Measurements from ENCODE around the gene MTCL3.
"Not testable (repeated sequence)": the region's sequence is repeated elsewhere in the genome, so short reads cannot be mapped to it uniquely, and the experiment has no call there.

MTCL3 gene

DNA sequence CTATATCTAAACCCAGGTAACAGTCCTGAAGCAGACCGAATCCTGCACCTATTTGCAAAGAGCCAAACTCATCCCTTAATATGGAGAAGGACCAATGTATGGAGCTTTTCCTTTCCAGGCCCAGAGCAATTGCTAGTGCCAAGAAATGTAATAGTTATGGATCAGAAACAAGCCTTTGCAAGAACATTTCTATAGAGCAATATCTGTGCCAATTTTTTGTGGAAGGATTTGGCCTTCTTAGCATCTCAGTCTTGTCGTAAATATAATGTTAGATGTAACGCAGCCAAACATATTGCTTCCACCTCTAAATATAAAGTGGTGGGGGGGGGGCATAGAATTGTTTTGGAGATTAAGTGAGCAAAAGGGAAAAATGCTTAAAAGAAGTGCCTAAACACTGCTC lies 62.7 kb downstream of the MTCL3 start:
- Histone ChIP-seq H3K9me3 (no peaks in the 10 kb centered on the region), H3K4me1 (peaks cover 14% of the 10 kb centered on the region), H3K27me3 (ENCODE audit: low read depth) (no peaks in the 10 kb centered on the region), H3K4me3 (no peak overlapping the region), H3K36me3 (replicated peaks) (no peaks in the 10 kb centered on the region)
- in situ Hi-C loops (cut with MboI; ENCODE audit: low sequenced_read_pairs) = no loop called here
- no peak for DNase-seq (ENCODE audit: low spot score in 2 of 2)

DNA sequence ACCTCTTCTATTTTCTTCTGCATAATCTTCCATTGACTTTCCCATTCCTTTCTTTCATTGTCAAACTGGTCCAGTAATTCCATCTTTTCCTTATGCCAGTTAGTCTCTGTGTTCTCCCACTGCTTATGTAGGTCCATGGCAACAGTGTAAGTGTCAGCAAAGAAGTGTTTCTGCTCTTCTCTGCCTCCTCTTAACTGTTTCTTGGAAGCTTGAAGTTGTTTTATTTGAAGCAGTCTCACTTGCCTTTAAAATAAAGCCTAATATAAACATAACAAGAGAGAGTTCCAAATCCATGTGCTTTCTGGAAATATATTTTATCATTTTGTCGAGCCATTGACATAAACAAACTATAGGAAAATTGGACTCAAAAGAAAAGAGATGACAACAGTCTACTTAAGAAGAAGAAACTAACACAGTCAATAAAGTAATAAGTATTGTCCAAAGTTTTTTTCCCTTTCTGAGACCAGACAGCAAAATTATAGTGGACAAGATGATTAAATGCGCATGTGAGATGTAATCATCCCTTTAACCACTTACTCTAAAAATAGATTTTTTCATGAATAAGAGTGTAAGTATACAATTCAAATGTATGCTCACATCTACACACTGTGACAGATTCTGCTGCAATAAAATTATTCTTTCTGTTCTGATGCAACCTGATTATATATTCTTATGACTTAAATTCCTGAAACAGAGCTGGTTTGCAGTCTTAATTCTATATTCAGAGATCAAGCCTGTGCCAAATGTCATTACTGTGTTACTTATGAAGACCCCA lies 65.1 kb downstream of the MTCL3 start:
- H3K9me3 ChIP-seq = no peaks in the 10 kb centered on the region
- H3K36me3 ChIP-seq (replicated peaks) = no peaks in the 10 kb centered on the region
- in situ Hi-C loops (cut with MboI; ENCODE audit: low sequenced_read_pairs) = no loop called here

DNA sequence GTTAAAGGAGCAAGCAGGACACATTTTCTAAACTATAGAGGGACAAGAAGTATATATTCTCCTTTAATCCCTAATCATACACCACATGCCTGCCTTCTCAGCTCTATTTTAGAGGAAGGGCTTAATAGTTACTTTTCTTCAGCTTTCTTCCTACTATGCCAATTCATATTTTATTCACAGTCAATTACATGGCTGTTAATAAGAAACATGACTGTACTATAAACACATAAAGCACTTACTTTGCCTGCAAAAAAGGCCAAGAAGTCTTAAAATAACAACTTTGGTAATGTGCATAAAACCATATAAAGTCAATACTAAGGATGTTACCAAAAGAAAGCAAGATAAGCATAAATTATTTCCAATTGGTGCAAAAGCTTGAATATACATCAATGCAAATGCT lies 66.3 kb downstream of the MTCL3 start:
- no peak for DNase-seq (ENCODE audit: low spot score in 2 of 2)
- Histone ChIP-seq H3K36me3 (replicated peaks) (no peaks in the 10 kb centered on the region), H3K27me3 (ENCODE audit: low read depth) (no peaks in the 10 kb centered on the region), H3K4me1 (peaks cover 7% of the 10 kb centered on the region), H3K4me3 (no peak overlapping the region), H3K9me3 (no peaks in the 10 kb centered on the region)
- in situ Hi-C loops (cut with MboI; ENCODE audit: low sequenced_read_pairs) = no loop called here

More for the DNA sequence above, 65.1 kb downstream of the MTCL3 start:
- Histone ChIP-seq H3K4me3 (no peak overlapping the region), H3K4me1 (peaks cover 13% of the 10 kb centered on the region), H3K27me3 (ENCODE audit: low read depth) (no peaks in the 10 kb centered on the region)
- DNase-seq (ENCODE audit: low spot score in 2 of 2) = no peak

DNA sequence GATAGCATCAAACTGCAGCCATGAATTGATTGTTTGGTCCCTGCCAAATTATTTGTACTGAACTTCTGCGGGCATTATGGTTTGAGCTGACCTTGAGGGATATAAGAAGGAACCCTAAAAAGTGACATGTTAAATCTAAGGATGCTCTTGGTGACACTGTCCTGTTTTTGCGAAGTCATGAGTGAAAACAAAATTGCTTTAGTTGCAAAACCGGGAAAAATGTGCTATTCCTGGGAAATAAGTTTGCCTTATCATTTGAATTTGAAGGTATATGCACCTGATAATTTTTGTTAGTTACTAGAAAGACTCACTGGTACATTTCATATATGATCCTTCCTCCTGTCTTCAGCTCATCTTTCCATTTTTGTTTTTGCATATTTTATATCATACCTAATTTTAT lies 67.7 kb downstream of the MTCL3 start:
- H3K4me1 ChIP-seq = peaks cover 7% of the 10 kb centered on the region
- no peaks in the 10 kb centered on the region for H3K9me3 ChIP-seq
- H3K27me3 ChIP-seq (ENCODE audit: low read depth) = no peaks in the 10 kb centered on the region
- DNase-seq (ENCODE audit: low spot score in 2 of 2) = no peak
- H3K4me3 ChIP-seq = no peak overlapping the region
- in situ Hi-C loops (cut with MboI; ENCODE audit: low sequenced_read_pairs) = no loop called here
- H3K36me3 ChIP-seq (replicated peaks) = no peaks in the 10 kb centered on the region

DNA sequence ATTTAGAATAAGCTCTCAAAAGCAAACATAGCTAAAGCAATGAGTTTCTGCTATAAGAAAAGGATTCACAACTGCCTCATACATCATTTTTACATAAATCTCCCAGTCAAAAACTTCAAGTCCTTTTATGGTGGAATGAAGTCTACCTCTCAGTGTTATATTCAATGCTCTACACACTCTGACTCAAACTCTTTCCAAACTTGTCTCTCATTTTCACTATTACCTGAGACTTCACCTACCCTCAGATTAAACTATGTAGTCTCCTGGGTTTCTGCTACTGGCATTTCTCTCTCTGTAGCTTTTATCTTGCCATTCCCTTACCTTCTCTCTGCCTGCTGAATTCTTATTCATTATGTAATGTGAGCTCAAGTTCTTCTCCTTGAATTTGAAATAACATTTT lies 71.4 kb downstream of the MTCL3 start:
- no peaks in the 10 kb centered on the region for H3K36me3 ChIP-seq (replicated peaks)
- no peak overlapping the region for H3K4me3 ChIP-seq
- H3K4me1 ChIP-seq = no peaks in the 10 kb centered on the region
- no peak for DNase-seq (ENCODE audit: low spot score in 2 of 2)
- H3K9me3 ChIP-seq = no peaks in the 10 kb centered on the region
- in situ Hi-C loops (cut with MboI; ENCODE audit: low sequenced_read_pairs) = no loop called here
- no peaks in the 10 kb centered on the region for H3K27me3 ChIP-seq (ENCODE audit: low read depth)

DNA sequence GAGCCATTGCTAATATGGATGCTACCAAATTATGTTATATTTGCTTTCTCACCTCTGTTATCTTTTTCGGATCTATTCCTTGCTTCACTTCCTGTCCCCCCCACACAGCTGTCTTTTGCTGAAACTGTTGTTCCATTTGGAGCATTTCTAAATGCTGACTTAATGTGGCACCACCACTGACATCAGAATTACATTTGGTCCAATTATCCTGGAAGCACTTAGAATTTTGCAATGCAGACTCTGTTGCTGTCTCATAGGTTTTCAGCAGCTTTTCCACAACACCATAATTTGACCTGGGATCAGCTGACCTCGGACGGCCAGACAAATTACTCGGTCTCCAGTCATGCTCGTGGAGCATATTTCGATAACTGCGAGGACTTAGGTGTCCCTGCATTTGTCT lies 72.8 kb downstream of the MTCL3 start:
- H3K4me3 ChIP-seq = no peak overlapping the region
- in situ Hi-C loops (cut with MboI; ENCODE audit: low sequenced_read_pairs) = no loop called here
- no peaks in the 10 kb centered on the region for H3K9me3 ChIP-seq
- H3K27me3 ChIP-seq (ENCODE audit: low read depth) = no peaks in the 10 kb centered on the region
- H3K4me1 ChIP-seq = no peaks in the 10 kb centered on the region
- no peaks in the 10 kb centered on the region for H3K36me3 ChIP-seq (replicated peaks)
- no peak for DNase-seq (ENCODE audit: low spot score in 2 of 2)

DNA sequence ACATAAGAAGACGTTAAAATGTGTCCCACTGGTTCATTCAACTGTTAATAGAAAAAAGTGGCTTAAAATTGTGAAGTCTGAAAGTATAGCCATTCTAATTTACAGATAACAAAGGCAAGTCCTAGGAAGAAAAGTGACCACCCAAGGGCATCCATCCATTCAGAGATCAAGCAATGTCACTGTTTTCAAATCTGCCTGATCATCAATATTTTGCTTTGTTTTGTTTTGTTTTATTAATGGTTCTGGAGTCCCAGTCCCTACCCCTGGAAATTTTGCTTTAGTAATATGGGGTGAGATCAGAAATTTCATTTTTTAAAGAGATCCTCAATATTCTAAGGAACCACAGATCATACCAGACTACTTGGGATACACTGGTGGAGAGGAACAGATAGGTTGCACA lies 77.3 kb downstream of the MTCL3 start:
- H3K36me3 ChIP-seq (replicated peaks) = no peaks in the 10 kb centered on the region
- H3K4me1 ChIP-seq = no peaks in the 10 kb centered on the region
- DNase-seq (ENCODE audit: low spot score in 2 of 2) = no peak
- H3K27me3 ChIP-seq (ENCODE audit: low read depth) = no peaks in the 10 kb centered on the region
- in situ Hi-C loops (cut with MboI; ENCODE audit: low sequenced_read_pairs) = no loop called here
- H3K4me3 ChIP-seq = no peak overlapping the region
- H3K9me3 ChIP-seq = no peaks in the 10 kb centered on the region

DNA sequence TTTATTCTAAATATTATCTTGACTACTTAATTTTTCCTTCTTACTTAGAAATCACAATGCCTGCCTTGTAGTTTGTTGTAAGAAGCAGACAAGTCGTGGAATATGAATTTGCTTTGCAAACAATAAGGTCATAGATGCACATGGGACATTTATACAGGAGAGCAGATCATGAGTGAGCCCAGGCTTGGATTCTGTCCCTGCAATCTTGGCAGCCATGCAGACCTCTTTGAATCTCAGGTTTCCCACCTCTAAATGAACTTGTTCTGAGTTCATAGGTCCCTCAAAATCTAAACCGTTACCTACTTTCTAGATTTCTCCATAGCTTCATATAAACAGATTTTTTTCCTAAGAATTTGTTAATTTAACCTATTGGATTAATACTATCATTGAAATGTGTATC lies 79.4 kb downstream of the MTCL3 start:
- in situ Hi-C loops (cut with MboI; ENCODE audit: low sequenced_read_pairs) = no loop called here
- Histone ChIP-seq H3K36me3 (replicated peaks) (no peaks in the 10 kb centered on the region), H3K4me3 (no peak overlapping the region), H3K4me1 (peaks cover 5% of the 10 kb centered on the region), H3K9me3 (no peaks in the 10 kb centered on the region), H3K27me3 (ENCODE audit: low read depth) (no peaks in the 10 kb centered on the region)
- DNase-seq (ENCODE audit: low spot score in 2 of 2) = no peak

DNA sequence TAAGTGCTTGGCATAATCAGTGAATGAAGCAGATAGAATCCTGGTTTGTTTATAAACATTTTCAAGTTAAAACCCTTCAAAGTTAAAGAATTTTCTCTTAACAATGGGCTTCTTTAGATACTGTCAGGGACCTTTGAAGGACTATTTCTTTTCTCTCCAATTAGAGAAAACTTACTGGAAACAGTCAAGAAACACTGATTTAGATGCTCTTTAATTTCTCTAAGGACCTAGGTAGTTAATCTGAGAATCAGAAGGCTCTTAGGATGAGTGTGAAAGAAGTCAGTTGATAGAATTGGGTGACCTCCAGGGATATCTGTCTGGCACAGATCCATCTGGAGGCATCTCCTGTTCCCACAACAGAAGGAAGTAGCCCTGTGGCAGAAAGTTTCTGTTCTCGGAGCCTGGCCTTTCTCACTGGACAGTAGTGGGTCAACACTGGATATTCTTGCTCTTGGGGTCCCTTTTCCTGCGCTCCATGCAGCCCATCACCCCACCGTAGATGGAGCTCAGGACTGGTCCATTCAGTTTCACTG lies 82.5 kb downstream of the MTCL3 start:
- H3K36me3 ChIP-seq (replicated peaks) = no peaks in the 10 kb centered on the region
- no peaks in the 10 kb centered on the region for H3K9me3 ChIP-seq
- H3K4me3 ChIP-seq = no peak overlapping the region
- DNase-seq (ENCODE audit: low spot score in 2 of 2) = no peak
- in situ Hi-C loops (cut with MboI; ENCODE audit: low sequenced_read_pairs) = no loop called here
- H3K4me1 ChIP-seq = peaks cover 5% of the 10 kb centered on the region
- no peaks in the 10 kb centered on the region for H3K27me3 ChIP-seq (ENCODE audit: low read depth)

DNA sequence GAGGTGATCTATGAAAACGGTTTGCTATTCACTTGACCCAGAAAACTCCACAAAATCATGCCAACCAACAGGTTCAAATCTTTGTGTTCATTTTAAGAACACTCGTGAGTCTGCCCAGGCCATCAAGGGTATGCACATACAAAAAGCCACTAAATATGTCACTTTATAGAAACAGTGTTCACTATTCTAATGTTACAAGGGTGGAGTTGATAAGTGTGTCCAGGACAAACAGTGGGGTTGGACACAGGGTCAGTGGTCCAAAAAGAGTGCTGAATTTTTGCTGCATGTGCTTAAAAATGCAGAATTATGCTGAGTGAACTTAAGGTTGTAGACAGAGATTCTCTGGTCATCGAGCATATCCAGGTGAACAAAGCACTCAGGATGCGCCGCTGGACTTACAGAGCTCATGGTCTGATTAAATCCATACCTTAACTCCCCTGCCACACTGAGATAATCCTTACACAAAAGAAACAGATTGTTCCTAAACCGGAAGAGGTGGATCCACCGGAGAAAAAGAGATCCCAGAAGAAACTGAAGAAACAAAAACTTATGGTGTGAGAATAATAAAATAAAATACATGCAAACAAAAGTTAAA lies 83.4 kb downstream of the MTCL3 start:
- in situ Hi-C loops (cut with MboI; ENCODE audit: low sequenced_read_pairs) = no loop called here
- peak in 1 of 2 experiments; percentile 36 for DNase-seq (ENCODE audit: low spot score in 2 of 2)
- no peaks in the 10 kb centered on the region for H3K9me3 ChIP-seq

DNA sequence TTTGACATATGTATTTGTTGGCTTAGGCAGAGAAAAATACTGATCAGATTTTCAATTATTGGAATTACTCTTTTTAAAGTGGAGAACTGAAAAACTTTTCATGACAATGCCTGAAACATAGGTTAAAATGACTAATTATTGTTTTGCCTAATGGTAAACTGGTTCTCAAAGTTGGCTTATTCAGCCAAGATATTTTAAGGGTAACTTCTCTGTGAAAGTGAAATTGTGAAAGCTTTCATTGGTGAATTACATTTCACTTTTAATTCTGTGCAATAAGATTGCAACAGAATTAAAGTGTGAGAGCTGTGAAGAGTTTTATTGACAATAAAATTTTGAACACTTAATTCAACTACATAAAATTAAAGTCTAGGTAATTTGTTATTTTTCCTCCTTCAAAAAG lies 84.5 kb downstream of the MTCL3 start:
- no peaks in the 10 kb centered on the region for H3K36me3 ChIP-seq (replicated peaks)
- no peak for DNase-seq (ENCODE audit: low spot score in 2 of 2)
- peaks cover 5% of the 10 kb centered on the region for H3K4me1 ChIP-seq
- no peak overlapping the region for H3K4me3 ChIP-seq
- in situ Hi-C loops (cut with MboI; ENCODE audit: low sequenced_read_pairs) = no loop called here
- no peaks in the 10 kb centered on the region for H3K27me3 ChIP-seq (ENCODE audit: low read depth)
- H3K9me3 ChIP-seq = no peaks in the 10 kb centered on the region

More for the DNA sequence above, 83.4 kb downstream of the MTCL3 start:
- Histone ChIP-seq H3K4me1 (peaks cover 5% of the 10 kb centered on the region), H3K4me3 (no peak overlapping the region), H3K27me3 (ENCODE audit: low read depth) (no peaks in the 10 kb centered on the region), H3K36me3 (replicated peaks) (no peaks in the 10 kb centered on the region)

DNA sequence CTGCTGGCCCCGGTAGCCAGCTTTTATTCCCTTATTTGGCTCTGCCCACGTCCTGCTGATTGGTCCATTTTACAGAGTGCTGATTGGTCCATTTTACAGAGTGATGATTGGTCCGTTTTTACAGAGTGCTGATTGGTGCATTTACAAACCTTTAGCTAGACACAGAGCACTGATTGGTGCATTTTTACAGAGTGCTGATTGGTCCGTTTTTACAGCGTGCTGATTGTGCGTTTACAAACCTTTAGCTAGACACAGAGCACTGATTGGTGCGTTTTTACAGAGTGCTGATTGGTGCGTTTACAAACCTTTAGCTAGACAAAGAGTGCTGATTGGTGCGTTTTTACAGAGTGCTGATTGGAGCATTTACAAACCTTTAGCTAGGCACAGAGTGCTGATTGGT lies 90.6 kb downstream of the MTCL3 start:
- DNase-seq (ENCODE audit: low spot score in 2 of 2); H3K36me3 ChIP-seq (replicated peaks); H3K4me3 ChIP-seq; H3K4me1 ChIP-seq; in situ Hi-C loops (cut with MboI; ENCODE audit: low sequenced_read_pairs); H3K9me3 ChIP-seq; H3K27me3 ChIP-seq (ENCODE audit: low read depth): not testable (repeated sequence)

DNA sequence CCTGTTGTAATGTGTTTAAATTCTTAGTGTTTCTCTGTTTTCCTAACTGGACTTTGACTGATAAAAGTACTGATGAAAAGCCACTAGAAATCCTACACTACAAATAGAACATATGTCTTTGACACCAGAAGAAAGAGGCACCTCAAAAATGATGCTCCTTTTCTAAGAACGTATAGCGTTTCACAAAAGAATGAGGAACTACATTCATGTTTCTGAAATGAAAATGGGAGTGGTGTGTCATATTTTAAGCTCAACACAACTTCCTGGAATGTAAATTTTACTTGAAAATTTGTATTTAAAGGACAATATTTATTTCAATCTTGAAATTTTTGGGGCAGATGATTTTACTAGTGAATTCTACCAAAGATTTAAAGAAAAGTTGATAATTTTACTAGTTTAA lies 95.2 kb downstream of the MTCL3 start:
- in situ Hi-C loops (cut with MboI; ENCODE audit: low sequenced_read_pairs) = no loop called here
- Histone ChIP-seq H3K9me3 (no peaks in the 10 kb centered on the region), H3K4me3 (no peak overlapping the region), H3K36me3 (replicated peaks) (no peaks in the 10 kb centered on the region), H3K4me1 (no peaks in the 10 kb centered on the region), H3K27me3 (ENCODE audit: low read depth) (no peaks in the 10 kb centered on the region)
- DNase-seq (ENCODE audit: low spot score in 2 of 2) = no peak

Data from HAP-1 (cell line).